ENCODE data around the gene MROH2B. TPM values are rescaled to one million over a fixed set of nuclear protein-coding genes. Genes with fewer than 3 reads are reported as not detected.

Gene MROH2B
- total RNA-seq, 1 donor from 2014 or later: not detected

- no peaks in the 10 kb centered on the region for H3K27me3 Mint-ChIP-seq (ENCODE audit: insufficient read depth, low read depth)
- TF ChIP-seq EZH2 (IDR thresholded peaks at IDR 0.05): no peak
- no peak for TF ChIP-seq EZH2phosphoT487 (IDR thresholded peaks at IDR 0.05)
- TF ChIP-seq, protein P1, sequence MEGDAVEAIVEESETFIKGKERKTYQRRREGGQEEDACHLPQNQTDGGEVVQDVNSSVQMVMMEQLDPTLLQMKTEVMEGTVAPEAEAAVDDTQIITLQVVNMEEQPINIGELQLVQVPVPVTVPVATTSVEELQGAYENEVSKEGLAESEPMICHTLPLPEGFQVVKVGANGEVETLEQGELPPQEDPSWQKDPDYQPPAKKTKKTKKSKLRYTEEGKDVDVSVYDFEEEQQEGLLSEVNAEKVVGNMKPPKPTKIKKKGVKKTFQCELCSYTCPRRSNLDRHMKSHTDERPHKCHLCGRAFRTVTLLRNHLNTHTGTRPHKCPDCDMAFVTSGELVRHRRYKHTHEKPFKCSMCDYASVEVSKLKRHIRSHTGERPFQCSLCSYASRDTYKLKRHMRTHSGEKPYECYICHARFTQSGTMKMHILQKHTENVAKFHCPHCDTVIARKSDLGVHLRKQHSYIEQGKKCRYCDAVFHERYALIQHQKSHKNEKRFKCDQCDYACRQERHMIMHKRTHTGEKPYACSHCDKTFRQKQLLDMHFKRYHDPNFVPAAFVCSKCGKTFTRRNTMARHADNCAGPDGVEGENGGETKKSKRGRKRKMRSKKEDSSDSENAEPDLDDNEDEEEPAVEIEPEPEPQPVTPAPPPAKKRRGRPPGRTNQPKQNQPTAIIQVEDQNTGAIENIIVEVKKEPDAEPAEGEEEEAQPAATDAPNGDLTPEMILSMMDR (IDR thresholded peaks at IDR 0.05): no peak
- H3K4me2 ChIP-seq: no peak overlapping the region
- H3K79me2 ChIP-seq (ENCODE audit: low read depth): no peaks in the 10 kb centered on the region
- no peak overlapping the region for H3K9ac ChIP-seq
- no peak overlapping the region for H3K27ac Mint-ChIP-seq
- H3K36me3 ChIP-seq: no peaks in the 10 kb centered on the region
- H3K4me1 ChIP-seq: no peaks in the 10 kb centered on the region
- no peaks in the 10 kb centered on the region for H3F3A ChIP-seq (ENCODE audit: low read depth)
- H3K9me3 ChIP-seq (ENCODE audit: low read depth): no peaks in the 10 kb centered on the region
- no peaks in the 10 kb centered on the region for H3K9me3 Mint-ChIP-seq
- no peaks in the 10 kb centered on the region for H3K4me1 Mint-ChIP-seq
- no peaks in the 10 kb centered on the region for H4K20me1 ChIP-seq (ENCODE audit: low read depth)
- H3K27ac ChIP-seq: no peak overlapping the region
- H3K27me3 ChIP-seq: no peaks in the 10 kb centered on the region
- no peak for DNase-seq (ENCODE audit: low spot score)
- no peak overlapping the region for H3K4me3 Mint-ChIP-seq
- H3K4me3 ChIP-seq: no peak overlapping the region
- H2AFZ ChIP-seq (replicated peaks): no peak overlapping the region
- no peaks in the 10 kb centered on the region for H3K36me3 Mint-ChIP-seq
These were observed 66.2 kb downstream of the MROH2B start for GRCh38 chr5:41004931-41005330.

DNA sequence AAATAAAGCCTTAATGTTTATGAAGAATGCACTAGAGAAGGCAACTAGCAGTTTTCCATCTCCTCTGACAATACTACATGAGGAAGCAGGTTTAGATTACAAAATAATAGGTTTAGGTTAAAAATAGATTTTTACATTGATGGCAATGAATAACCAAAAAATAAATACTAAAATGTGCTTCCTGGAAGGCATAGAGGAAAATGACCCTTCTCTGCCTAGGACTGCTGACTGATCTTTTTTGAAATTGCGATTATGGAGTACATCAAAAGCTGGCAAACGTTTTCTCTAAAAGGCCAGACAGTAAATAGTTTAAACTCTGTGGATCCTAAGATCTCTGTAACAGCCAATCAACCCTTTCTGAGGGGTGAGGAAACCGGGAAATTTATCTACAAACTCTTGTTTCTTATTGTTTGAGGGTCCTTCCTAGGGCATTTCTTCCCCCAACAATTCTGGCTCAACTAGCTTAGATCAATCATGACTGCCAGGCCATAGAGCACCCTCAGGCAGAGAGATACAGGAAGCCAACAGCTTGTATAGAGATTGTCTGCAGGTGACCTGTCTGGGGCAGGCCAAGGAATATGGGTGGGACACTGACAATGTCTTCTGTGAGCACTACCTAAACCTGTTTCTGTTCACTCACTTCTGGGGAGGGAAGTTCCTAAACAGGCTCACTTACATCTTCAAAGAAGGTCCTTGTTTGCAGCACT lies 67.3 kb downstream of the MROH2B start:
- H3K4me3 Mint-ChIP-seq: no peak overlapping the region
- no peaks in the 10 kb centered on the region for H3K9me3 ChIP-seq (ENCODE audit: low read depth)
- no peak overlapping the region for H3K4me2 ChIP-seq
- no peak for TF ChIP-seq EZH2 (IDR thresholded peaks at IDR 0.05)
- TF ChIP-seq, protein P1 (IDR thresholded peaks at IDR 0.05): no peak
- no peak for TF ChIP-seq EZH2phosphoT487 (IDR thresholded peaks at IDR 0.05)
- no peak overlapping the region for H2AFZ ChIP-seq (replicated peaks)
- no peaks in the 10 kb centered on the region for H3F3A ChIP-seq (ENCODE audit: low read depth)
- no peak overlapping the region for H3K27ac ChIP-seq
- H3K36me3 ChIP-seq: no peaks in the 10 kb centered on the region
- no peaks in the 10 kb centered on the region for H3K79me2 ChIP-seq (ENCODE audit: low read depth)
- H3K27me3 Mint-ChIP-seq (ENCODE audit: insufficient read depth, low read depth): no peaks in the 10 kb centered on the region
- DNase-seq (ENCODE audit: low spot score): no peak
- no peaks in the 10 kb centered on the region for H4K20me1 ChIP-seq (ENCODE audit: low read depth)
- H3K9ac ChIP-seq: no peak overlapping the region
- no peaks in the 10 kb centered on the region for H3K4me1 Mint-ChIP-seq
- H3K27ac Mint-ChIP-seq: no peak overlapping the region
- no peak overlapping the region for H3K4me3 ChIP-seq
- no peaks in the 10 kb centered on the region for H3K36me3 Mint-ChIP-seq
- no peaks in the 10 kb centered on the region for H3K9me3 Mint-ChIP-seq
- H3K27me3 ChIP-seq: no peaks in the 10 kb centered on the region
- H3K4me1 ChIP-seq: no peaks in the 10 kb centered on the region

DNA sequence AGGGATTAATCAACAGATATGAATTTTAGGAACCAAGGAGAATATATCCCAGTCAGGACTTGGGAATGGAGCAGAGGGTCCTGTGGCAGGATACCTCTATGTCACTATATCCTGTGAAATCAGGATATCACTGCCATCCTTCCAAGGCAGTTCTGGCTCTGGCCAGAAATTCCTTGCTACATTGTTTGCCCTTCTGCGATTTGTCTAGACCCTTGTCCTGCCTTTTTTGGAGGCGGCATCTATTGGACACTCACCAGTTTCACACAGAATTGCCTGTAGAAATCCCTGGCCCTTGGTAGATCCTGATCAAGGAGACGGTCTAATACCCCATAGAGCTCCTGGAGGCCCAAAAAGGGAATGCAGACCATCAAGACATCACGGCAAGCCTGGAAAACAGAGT lies 71.2 kb downstream of the MROH2B start:
- H3K4me2 ChIP-seq: no peak overlapping the region
- no peaks in the 10 kb centered on the region for H3K9me3 Mint-ChIP-seq
- H3K4me1 Mint-ChIP-seq: no peaks in the 10 kb centered on the region
- H2AFZ ChIP-seq (replicated peaks): no peak overlapping the region
- no peaks in the 10 kb centered on the region for H3K79me2 ChIP-seq (ENCODE audit: low read depth)
- no peaks in the 10 kb centered on the region for H3K36me3 ChIP-seq
- no peak overlapping the region for H3K9ac ChIP-seq
- H3F3A ChIP-seq (ENCODE audit: low read depth): no peaks in the 10 kb centered on the region
- H4K20me1 ChIP-seq (ENCODE audit: low read depth): no peaks in the 10 kb centered on the region
- H3K27ac Mint-ChIP-seq: no peak overlapping the region
- no peaks in the 10 kb centered on the region for H3K4me1 ChIP-seq
- DNase-seq (ENCODE audit: low spot score): no peak
- H3K27me3 Mint-ChIP-seq (ENCODE audit: insufficient read depth, low read depth): no peaks in the 10 kb centered on the region
- TF ChIP-seq, protein P1 (IDR thresholded peaks at IDR 0.05): no peak
- no peak for TF ChIP-seq EZH2 (IDR thresholded peaks at IDR 0.05)
- no peak for TF ChIP-seq EZH2phosphoT487 (IDR thresholded peaks at IDR 0.05)
- H3K4me3 Mint-ChIP-seq: no peak overlapping the region
- H3K27ac ChIP-seq: no peak overlapping the region
- no peaks in the 10 kb centered on the region for H3K27me3 ChIP-seq
- no peaks in the 10 kb centered on the region for H3K9me3 ChIP-seq (ENCODE audit: low read depth)
- H3K4me3 ChIP-seq: no peak overlapping the region
- no peaks in the 10 kb centered on the region for H3K36me3 Mint-ChIP-seq

All from neural progenitor cell (in vitro differentiated cells).